ENCODE data around the gene BRINP3. TPM values are rescaled to one million over a fixed set of nuclear protein-coding genes. Genes with fewer than 3 reads are reported as not detected.

The BRINP3 gene
- total and polyA plus RNA-seq, 12 donors: 0.10 to 3.0 (median 0.83) TPM; not detected in 5

DNA sequence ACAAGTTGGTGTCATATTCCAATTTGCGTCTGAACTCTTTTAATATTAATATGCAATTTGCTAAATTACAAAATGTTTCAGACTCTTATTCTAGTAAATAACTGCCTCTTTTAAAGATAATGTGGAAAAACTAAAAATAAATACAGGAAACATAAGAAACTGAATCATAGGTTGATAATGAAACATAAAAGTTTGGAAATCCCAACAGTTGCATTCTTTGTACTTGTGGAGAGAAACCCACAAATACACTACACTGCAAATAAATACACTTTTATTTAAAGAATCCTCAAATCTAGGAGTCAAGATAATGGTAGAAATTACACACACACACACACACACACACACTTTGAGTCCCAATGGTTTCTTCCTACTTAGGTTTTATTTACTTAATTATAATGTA, 5.2 kb downstream of the BRINP3 start:
- WGBS, 4 donors: 70 to 76% (median 71%) methylated on average over 1 of the region's 1 CpG
- TF ChIP-seq POLR2A (IDR thresholded peaks at IDR 0.05): no peak
- TF ChIP-seq, protein P1, sequence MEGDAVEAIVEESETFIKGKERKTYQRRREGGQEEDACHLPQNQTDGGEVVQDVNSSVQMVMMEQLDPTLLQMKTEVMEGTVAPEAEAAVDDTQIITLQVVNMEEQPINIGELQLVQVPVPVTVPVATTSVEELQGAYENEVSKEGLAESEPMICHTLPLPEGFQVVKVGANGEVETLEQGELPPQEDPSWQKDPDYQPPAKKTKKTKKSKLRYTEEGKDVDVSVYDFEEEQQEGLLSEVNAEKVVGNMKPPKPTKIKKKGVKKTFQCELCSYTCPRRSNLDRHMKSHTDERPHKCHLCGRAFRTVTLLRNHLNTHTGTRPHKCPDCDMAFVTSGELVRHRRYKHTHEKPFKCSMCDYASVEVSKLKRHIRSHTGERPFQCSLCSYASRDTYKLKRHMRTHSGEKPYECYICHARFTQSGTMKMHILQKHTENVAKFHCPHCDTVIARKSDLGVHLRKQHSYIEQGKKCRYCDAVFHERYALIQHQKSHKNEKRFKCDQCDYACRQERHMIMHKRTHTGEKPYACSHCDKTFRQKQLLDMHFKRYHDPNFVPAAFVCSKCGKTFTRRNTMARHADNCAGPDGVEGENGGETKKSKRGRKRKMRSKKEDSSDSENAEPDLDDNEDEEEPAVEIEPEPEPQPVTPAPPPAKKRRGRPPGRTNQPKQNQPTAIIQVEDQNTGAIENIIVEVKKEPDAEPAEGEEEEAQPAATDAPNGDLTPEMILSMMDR (IDR thresholded peaks at IDR 0.05): no peak
- no peaks in the 10 kb centered on the region for H3K9me3 ChIP-seq (replicated peaks in 1 of 3)
- H3K36me3 ChIP-seq (replicated peaks in 1 of 2): no peaks in the 10 kb centered on the region
- H3K27me3 ChIP-seq: peaks cover 11% of the 10 kb centered on the region
- DNase-seq: no peak
- no peak overlapping the region for H3K27ac ChIP-seq
- no peak overlapping the region for H3K4me3 ChIP-seq
- intact Hi-C loops (cut with DNase I): no loop called here
- H3K4me1 ChIP-seq (replicated peaks in 1 of 2): no peaks in the 10 kb centered on the region

DNA sequence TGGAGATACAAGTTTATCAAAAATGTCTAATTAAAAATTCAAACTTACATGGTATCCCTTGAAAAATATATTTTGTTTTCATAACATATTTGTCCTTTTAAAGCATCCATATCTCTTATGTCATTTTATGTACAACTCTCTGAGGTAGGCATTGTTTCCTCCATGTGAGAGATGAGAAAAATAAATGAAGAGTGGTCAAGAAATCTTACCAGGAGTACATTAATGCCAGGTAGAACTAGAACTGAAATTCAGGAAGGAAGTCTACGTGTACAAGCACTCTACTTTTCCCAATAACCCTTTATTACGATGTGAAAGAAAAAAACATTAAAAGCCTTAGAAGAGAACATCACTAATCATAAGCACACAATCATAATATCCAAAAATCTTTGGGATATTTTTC, 5.6 kb downstream of the BRINP3 start:
- WGBS, 4 donors: 72 to 83% (median 77%) methylated on average over 2 of the region's 2 CpGs
- intact Hi-C loops (cut with DNase I): no loop called here
- no peak overlapping the region for H3K4me3 ChIP-seq
- H3K36me3 ChIP-seq (replicated peaks in 1 of 2): no peaks in the 10 kb centered on the region
- TF ChIP-seq POLR2A (IDR thresholded peaks at IDR 0.05): no peak
- no peaks in the 10 kb centered on the region for H3K4me1 ChIP-seq (replicated peaks in 1 of 2)
- H3K9me3 ChIP-seq (replicated peaks in 1 of 3): no peaks in the 10 kb centered on the region
- no peak overlapping the region for H3K27ac ChIP-seq
- DNase-seq: no peak
- H3K27me3 ChIP-seq: peaks cover 7% of the 10 kb centered on the region

DNA sequence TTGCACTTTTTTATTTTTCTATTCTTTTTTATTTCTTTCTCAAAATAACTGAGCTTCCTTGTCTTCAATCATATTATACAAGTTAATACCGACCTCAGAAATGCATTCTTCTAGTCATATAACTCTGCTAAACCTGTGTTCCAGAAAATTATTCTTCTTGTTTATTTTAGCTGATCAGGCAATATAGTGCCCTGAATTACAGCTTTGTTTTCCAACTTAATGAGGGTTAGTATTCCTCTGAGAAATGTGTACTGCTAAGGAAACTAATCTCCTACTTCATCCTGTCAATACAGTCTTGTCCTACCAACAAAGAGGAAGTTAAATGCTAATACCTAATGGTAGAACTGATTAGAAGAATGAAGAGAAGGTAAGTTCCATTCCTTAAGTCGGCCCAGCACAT, 13.0 kb downstream of the BRINP3 start:
- Histone ChIP-seq H3K9me3 (replicated peaks in 1 of 3) (no peaks in the 10 kb centered on the region), H3K4me3 (no peak overlapping the region), H3K4me1 (replicated peaks in 1 of 2) (no peaks in the 10 kb centered on the region), H3K27ac (no peak overlapping the region), H3K36me3 (replicated peaks in 1 of 2) (no peaks in the 10 kb centered on the region), H3K27me3 (no peaks in the 10 kb centered on the region)
- intact Hi-C loops (cut with DNase I): no loop called here
- no peak for DNase-seq
- 49 to 64% (median 60%) methylated on average over 2 of the region's 2 CpGs for WGBS, 4 donors
- TF ChIP-seq POLR2A (IDR thresholded peaks at IDR 0.05): no peak
- TF ChIP-seq, protein P1 (IDR thresholded peaks at IDR 0.05): no peak

DNA sequence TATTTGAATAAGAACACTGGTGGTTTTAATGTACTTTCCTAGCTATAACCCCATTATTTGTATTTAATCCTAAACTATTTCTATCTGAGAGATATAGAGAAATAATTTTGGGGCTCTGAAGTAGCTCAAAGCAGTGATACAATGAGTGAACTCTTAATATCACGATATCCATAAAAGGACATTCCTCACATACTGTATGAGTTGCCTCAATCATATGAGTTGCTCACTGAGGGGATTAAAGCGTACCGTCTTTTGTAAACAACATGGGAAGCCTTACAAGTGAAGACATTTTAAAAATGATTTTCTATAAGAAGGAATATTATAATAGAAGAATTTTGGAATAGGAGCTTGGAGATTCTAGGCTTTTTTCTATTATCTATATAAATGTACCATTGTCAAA, 21.5 kb downstream of the BRINP3 start:
- WGBS, 4 donors: 77 to 83% (median 80%) methylated on average over 3 of the region's 3 CpGs
- Histone ChIP-seq H3K36me3 (replicated peaks in 1 of 2) (no peaks in the 10 kb centered on the region), H3K4me1 (replicated peaks in 1 of 2) (no peaks in the 10 kb centered on the region), H3K9me3 (replicated peaks in 1 of 3) (no peaks in the 10 kb centered on the region), H3K27me3 (no peaks in the 10 kb centered on the region), H3K27ac (no peak overlapping the region), H3K4me3 (no peak overlapping the region)
- intact Hi-C loops (cut with DNase I): no loop called here
- DNase-seq: no peak
- no peak for TF ChIP-seq POLR2A (IDR thresholded peaks at IDR 0.05)
- TF ChIP-seq, protein P1 (IDR thresholded peaks at IDR 0.05): no peak

DNA sequence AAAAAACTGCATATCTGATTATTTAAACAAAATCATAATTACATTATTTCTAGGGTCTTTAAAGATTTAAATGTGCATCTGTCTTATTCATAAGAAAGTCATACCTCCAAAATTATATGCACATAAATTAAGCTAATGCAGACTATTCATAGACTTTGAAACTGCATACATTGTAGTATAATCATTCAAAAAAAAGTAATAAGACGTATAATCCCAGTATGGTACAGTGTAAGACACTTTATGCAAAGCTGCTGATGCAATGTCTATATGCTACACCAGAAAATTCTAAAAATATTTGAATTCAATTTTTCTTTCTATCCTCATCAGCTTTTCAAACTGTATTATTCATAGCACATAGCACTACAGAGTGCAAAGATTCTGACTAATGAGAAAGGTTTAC, 22.0 kb downstream of the BRINP3 start:
- H3K36me3 ChIP-seq (replicated peaks in 1 of 2): no peaks in the 10 kb centered on the region
- WGBS, 4 donors: 26 to 50% (median 45%) methylated on average over 1 of the region's 1 CpG
- TF ChIP-seq POLR2A (IDR thresholded peaks at IDR 0.05): no peak
- TF ChIP-seq, protein P1 (IDR thresholded peaks at IDR 0.05): no peak
- DNase-seq: no peak
- H3K9me3 ChIP-seq (replicated peaks in 1 of 3): no peaks in the 10 kb centered on the region
- no peak overlapping the region for H3K4me3 ChIP-seq
- H3K27ac ChIP-seq: no peak overlapping the region
- no peaks in the 10 kb centered on the region for H3K27me3 ChIP-seq
- H3K4me1 ChIP-seq (replicated peaks in 1 of 2): no peaks in the 10 kb centered on the region
- intact Hi-C loops (cut with DNase I): no loop called here

Measured in adrenal gland (tissue), 12 donors.